GM19043 (cell line): ENCODE data around the gene RFC4.
A peak's percentile ranks its signal among the peaks of the same experiment; 100 is the strongest.

Source experiments
- ATAC-seq: cut with Tn5 transposase; IDR thresholded peaks from one replicate; pipeline ENCODE4 v1.9.1; 2021; ENCODE audit warnings: low read depth; ENCODE audit not compliant: unreplicated experiment

Gene RFC4

DNA sequence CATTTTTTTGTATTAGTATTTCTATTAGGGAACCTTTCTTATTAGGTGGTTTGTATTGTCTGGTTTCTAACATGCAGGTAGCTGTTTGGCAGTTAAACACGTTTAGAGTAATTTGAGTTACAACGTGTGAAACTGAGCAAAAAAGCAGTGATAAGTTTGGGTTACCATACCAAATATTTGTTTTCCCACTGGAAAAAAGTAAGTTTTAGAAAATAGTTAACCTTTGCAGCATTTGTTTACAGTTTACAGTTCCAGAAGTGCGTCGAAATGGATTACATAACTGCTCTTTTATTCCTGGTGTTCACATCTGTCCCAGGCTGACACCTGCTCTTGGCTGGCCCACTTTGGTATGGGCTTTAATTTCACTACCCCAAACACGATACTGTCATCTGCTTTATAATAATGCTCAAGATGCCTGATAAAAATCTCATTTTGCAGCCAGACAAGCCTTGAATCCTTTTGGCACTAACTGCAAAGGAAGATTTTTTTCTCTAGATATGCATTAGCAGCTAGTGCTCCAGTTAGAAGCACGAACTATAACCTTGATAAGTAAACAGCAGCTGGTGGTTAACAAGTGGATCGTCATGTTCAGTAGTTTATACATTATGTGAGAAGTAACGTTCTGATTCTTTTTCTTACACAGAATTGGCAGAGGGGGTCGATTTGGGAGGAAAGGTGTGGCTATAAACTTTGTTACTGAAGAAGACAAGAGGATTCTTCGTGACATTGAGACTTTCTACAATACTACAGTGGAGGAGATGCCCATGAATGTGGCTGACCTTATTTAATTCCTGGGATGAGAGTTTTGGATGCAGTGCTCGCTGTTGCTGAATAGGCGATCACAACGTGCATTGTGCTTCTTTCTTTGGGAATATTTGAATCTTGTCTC lies 17.6 kb downstream of the RFC4 start:
- ATAC-seq: no peak

DNA sequence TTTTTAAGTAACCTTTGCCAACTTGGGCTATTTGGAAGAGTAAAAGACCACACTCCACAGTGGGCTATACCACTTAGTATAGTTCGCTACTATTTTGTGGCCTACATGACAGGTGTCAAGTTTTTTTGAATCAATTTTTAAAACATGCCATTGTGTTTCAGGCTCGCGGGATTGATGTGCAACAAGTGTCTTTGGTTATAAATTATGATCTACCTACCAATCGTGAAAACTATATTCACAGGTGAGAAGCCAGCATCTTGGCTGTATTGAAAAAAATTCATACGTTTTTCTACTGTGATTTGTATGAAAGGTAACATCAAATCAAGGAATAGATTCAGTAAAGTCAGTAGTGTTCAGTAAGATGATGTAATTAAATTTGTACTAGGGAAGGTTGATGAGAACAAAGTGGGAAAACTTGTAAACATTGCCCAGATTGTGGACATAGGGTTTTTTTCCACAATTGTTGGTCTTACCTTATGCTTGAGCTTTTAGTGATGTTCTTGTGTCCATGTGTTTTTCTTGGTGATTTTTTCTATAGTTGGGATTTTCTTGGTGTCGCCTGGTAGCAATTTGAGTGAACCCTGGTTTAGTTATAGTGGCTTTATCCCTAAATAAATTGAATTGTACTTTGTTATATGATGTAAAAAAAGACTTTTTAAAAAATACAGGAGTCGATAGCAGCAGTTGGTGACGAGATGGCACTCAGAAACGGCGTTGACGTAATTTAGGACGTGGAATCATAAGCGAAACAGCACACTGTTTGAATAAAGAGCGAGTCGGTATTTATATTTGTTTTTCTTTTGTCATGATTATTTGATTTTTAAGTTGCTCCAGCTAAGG lies 18.4 kb downstream of the RFC4 start:
- ATAC-seq: no peak

DNA sequence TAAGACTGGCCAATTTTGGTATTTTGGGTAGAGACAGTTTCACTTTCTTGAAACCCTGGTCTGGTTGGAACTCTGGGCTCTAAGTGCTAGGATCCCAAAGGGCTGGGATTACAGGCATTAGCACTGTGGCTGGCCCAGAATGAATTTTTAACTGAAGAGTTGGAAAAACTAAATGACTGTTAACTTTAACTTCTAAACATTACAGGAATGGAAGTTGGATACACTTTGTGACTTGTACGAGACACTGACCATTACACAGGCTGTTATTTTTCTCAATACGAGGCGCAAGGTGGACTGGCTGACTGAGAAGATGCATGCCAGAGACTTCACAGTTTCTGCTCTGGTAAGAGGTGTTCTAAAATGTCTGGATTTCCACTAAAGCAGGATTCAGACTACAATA lies 19.4 kb downstream of the RFC4 start:
- ATAC-seq: no peak

DNA sequence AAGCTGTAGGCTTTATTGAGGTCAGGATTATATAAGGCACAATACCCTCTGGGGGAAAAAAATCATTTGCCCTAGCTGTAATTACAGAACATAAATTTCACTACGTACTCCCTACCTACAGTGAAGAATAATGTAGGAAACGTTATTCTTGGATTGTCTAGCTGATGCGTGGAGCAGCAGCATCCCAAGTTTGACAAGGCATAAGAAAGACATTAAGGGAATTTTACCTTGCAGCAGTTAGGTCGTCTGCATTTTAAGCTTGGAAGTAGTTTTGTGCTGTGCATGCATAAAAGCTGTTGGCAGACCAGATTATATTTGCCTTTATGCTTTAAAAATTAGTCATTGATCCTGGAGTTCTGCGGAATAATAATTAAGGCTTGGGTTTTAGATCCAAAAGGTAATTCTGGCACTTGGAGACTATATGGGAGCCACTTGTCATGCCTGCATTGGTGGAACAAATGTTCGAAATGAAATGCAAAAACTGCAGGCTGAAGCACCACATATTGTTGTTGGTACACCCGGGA lies 20.7 kb downstream of the RFC4 start:
- no peak for ATAC-seq

DNA sequence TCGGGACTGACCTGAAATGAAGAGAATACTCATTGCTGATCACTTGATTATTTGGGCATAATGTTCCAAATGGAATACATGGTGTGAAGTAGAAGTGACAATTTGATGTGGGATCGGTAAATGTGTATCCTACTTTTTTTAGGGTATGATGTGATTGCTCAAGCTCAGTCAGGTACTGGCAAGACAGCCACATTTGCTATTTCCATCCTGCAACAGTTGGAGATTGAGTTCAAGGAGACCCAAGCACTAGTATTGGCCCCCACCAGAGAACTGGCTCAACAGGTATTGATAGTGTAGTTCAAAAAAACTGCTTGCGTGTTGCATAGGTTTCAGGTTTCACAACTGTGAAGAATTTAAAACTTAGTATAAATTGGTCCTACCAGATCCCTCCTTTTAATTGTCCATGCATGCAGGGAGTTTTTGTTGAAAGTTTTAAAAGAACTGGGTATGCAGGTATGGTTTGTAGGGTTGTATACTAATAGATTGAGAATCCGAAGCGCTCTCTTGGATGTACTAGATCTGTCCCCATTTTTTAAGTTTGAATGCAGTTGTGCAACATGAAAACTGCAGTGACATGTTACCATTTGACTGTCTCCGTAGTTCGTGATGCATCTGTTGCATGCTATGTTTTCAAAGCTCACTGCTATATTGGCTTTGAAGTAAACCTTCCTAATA lies 21.3 kb downstream of the RFC4 start:
- ATAC-seq: no peak

DNA sequence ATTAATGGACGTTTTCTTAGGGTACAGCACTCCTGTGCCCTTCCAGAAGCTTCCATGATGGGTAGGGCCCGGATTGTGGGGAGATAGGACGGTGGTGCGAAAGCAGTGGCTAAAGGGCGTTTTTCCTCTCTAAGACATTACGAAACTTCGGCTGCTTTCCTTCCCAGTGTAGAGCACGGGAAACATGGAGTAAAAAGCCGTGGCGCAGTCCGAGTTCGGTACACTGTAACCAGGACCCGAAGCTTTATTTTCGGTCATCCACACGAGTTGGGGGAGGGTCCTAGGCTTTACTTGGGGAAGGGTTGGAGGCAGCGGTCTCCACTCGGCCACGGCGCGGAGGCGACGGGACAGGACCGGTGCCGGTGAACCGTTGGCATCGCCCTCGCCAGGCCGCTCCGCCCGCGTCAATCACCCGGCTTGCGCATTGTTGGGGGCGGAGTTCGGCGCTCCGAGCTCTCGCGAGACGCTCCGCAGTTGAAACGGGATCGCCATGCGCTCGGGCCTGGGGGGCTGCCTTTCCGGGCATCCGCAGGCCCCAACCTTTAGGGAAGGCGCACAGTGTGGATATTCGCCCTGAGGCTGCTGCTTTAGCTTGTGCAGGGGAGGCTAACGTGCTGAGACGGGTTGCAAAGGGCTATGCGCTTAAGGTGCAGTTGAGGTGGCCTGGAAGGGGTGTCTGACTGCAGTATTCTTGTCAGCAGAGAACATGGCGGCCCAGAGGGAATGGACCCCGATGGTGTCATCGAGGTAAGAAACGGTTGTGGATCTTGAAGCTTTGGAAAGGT lies 22.4 kb downstream of the RFC4 start:
- peak; percentile 68 for ATAC-seq

DNA sequence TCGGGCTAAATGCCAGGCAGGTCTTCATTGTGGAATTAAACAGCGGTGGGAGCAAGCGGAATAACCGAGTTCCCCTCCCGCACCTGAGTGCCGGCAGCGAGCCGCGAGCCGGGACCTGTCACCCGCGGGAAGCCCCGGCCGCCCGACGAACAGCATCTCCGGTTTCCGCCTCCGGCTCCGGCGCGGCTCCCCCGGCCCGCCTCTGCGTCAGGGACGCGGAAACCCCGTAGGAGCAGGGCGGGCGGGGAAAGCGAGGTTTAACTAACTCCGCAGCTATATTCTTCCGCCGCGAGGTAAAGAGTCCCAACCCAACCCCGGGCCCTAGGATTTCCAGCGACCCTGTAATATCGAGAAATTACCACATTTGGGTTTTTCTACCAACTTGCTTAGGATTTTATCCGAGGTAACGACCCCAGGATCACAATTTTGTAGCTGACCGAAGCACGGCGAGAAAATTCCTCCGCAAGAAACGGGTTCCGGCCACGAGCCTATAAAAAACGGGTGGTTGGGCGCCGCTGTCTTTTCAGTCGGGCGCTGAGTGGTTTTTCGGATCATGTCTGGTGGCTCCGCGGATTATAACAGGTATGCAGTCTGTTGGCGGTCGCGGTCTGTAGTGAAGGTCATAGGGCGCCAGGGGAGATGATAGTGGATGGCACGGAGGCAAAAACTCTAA lies 23.1 kb downstream of the RFC4 start, which contains the start of gene EIF4A2:
EIF4A2 (plus strand) TSS at position 520 of the 673 bp plus-strand sequence; CDS start at position 554, 34 bp downstream.
- ATAC-seq: peak; percentile 45

DNA sequence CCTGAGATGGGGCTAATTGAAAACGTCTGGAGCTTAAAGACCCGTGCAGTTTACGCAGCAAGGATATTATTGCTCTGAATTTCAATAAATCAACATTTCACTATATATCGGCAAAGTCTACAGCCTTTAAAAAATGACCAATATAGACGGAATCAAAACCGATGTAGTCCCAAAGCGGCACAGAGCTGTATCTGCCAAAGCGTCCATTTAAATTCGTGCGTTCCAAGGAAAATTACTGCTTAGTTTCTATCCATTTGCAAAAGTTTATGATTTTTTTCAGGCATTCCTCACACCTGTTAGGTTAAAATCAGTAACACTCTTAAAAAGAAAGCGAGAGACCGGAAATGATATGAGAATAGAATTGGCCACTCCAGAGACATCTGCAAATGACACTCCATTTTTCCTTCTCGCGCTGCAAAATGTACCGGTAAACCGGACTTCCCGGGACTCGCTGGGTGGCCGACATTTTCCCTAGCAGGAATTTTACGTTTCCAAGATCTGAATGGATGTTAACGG lies 23.7 kb downstream of the RFC4 start:
- ATAC-seq: no peak

DNA sequence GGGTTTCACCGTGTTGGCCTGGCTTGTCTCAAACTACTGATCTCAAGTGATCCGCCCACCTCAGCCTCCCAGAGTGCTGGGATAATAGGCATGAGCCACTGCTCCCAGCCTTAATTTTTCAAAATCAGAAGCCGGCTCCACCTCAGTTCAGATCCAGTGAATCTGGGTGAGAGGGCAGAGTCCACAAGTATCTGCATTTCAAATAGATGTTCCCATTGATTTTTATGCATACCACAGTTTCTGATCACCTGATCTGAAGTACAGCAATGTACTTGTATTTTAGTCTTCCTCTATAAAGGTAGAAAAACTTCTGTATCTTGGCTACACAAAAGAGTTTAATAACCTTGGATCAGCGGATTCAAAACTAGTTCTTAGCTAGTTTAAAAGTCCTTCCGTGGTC lies 27.1 kb downstream of the RFC4 start:
- ATAC-seq: no peak

DNA sequence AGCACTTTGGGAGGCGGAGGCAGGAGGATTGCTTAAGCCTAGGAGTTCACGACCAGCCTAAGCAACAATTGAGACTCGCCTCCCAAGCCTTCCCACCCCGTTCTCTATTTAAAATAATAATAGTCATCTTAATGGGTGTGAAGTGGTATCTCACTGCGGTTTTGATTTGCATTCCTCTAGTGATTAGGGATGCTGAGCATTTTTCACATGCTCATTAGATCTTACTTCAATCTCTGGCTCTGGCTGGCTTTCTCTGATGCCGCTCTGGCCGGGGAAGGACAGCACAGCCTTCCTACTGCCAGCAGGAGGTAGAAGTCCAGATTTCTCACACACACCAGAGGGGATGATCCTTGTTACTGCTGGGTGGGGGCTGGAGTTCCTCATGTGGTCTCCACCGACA lies 30.3 kb downstream of the RFC4 start:
- no peak for ATAC-seq

DNA sequence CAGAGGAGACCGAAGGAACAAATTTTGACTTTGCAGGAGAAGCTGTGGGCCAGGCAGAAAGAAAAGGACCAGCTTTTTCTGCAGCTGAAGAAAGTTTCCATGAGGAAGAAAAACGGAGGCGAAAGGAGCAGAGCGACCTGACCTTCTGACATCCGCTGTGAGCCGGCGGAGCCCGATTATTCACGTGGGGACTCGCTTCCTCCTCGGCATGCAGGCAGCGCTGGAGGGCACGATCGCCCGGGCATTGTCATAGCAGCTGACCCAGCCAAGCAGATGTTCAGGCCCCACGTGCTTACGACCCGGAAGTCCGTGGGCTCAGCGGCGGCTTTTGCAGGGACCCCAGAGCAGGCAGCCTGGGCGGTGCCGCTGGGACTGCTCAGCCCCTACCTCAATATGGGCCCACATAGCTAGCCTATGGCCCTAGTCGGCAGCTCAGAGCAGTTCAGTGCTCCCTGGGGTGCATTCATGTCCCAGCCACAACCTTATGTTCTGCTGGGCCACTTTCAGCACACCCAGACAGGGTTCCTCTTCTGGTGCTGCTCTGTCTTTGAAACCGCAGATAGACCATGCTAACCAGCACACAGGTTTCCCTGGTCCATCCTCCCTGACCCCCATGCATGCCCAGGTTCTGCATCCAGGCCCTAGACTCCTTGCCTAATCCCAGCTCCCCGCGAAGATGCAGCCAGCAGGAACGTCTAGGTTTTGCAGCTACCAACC lies 33.4 kb downstream of the RFC4 start:
- peak; percentile 93 for ATAC-seq

DNA sequence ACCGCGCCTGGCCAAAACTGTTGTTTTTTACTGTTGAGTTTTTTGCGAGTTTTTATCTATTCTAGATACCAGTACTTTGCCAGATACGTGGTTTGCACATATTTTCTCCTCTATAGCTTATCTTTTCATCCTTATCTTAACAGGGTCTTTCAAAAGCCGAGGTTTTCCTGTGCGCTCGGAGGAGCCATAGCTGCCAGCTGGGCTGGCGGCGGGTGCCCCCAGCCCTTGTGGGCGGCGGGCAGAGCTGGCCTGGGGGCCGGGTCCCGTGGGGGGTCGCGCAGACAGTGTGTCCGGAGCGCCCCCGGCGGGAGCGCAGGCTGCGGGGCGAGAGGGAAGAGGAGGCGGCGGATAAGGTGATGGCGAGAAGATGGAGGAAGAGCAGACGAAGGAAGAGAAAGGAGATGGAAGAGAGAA lies 34.0 kb downstream of the RFC4 start:
- ATAC-seq: peak; percentile 17

DNA sequence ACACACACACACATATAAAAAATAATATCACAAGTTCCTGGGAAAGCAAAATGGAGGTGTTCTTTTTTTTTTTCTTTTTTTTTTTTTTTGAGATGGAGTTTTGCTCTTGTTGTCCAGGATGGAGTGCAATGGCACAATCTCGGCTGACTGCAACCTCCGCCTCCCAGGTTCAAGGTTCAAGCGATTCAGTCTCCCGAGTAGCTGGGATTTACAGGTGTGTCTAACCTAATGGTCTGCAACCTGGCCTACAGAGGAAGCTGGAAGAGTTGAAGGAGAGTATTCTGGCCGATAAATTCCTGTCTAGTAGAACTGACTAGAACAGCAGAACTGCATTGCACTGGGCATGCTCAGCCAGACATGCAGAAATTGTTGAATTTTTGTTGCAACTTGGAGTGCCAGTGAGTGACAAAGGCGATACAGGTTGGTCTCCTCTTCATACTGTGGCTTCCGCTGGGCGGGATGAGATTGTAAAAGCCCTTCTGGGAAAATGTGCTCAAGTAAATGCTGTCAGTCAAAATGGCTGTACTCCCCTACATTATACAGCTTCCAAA lies 45.3 kb downstream of the RFC4 start:
- no peak for ATAC-seq

DNA sequence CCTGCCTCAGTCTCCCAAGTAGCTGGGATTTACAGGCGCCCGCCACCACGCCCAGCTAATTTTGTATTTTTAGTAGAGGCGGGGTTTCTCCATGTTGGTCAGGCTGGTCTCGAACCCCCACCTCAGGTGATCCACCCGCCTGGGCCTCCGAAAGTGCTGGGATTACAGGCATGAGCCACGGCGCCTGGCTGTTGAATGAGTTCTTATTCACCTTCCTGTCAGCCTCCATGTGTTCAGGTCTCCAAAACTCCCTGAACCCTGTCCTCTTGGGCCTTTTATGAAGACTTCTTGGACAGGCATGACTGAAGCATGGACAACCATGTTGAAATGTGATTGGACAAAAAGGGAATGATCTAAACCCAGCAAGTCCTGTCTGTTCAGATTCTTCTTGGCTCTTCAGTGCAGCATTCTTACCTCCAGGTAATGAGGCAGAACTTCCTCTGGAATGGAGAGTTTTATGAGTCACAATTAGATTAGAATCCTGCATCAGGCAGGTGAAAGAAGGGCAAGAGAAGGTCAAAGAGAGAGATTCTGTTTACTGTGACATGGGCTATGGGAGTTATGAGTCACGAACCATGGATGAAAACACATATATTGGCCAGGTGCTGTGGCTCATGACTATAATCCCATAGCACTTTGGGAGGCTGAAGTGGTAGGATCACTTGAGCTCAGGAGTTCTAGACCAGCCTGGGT lies 46.0 kb downstream of the RFC4 start:
- no peak for ATAC-seq

DNA sequence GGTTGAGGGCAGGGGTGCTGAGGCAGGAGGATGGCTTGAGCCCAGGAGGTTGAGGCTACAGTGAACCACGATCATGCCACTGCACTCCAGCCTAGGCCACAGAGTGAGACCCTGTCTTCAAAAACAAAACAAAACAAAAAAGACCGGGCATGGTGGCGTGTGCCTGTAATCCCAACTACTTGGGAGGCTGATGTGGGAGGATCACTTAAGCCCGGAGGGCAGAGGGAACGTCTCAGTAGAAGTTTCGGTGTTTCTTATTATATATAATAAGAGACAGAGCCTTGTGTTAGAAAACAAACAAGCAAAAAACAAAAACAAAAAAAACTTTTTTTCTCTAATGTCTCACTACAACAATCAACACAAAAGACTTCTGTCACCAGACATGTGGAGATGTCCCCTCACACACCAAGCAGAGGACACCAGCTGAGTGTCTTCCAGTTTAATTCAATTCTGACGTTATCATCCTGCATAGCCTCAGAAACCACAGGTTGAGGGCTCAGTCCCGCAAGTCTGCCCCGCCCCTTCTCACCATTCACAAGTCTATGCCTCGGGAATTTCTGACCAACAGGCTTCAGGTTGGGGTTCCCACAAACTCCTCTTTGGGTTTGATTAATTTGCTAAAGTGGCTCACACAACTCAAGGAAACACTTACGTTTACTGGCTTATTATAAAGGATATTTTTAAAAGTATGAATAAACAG lies 46.9 kb downstream of the RFC4 start:
- no peak for ATAC-seq

DNA sequence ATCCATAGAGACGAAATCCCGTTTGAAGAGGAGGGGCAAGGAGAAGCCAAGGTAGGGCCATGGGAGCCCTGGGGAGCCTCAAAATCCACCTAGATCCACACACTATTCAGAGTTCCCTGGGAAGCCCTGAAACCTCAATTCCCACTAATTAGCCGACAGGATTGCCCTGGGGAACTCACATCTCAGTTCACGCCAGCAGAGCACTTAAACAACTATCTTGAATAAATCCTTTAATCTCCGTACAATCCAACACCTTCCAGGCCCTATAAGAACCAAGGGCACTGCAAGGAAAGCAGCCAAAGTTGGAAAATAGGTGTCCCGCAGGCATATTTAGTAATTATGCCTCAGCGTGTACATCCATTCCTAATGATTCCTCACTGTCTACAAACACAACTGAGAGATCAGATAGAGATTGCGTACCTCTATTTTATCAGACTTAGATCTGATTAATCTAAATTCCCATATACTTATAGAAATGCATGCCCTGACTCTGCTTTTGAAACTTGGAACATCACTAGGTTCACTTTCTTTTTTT lies 48.5 kb downstream of the RFC4 start:
- ATAC-seq: no peak

DNA sequence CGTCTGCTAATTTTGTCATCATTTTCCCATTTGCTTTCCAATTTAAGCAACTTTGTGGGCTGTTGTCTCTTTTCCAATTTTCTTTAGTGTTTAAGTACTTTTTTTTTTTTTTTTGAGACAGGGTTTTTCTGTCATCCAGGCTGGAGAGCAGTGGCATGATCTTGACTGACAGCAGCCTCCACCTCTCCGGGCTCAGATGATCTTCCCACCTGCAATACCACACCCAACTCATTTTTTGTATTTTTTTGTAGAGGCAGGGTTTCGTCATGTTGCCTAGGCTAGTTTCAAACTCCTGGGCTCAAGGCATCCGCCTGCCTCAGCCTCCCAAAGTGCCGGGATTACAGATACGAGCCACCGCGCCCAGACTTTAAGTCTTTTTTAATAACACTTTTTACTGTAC lies 49.1 kb downstream of the RFC4 start:
- ATAC-seq: no peak
